BLaER1 (cell line): ENCODE data around the gene OSM.
"Not testable (repeated sequence)": the region's sequence is repeated elsewhere in the genome, so short reads cannot be mapped to it uniquely, and the experiment has no call there.

Source experiments
- H3K27ac ChIP-seq: shearing (Covaris generic); formaldehyde crosslinking; 2 replicates; pipeline ENCODE4 v1.8.1; 2022
- H3K27me3 ChIP-seq: shearing (Covaris generic); formaldehyde crosslinking; 2 replicates; pipeline ENCODE4 v1.8.1; 2022
- H3K36me3 ChIP-seq: shearing (Covaris generic); formaldehyde crosslinking; 2 replicates; pipeline ENCODE4 v1.8.1; 2022
- H3K4me1 ChIP-seq: shearing (Covaris generic); formaldehyde crosslinking; 2 replicates; pipeline ENCODE4 v1.8.1; 2022
- H3K4me2 ChIP-seq: shearing (Covaris generic); formaldehyde crosslinking; 2 replicates; pipeline ENCODE4 v1.8.1; 2022
- H3K4me3 ChIP-seq: shearing (Covaris generic); formaldehyde crosslinking; 2 replicates; pipeline ENCODE4 v1.8.1; 2022
- H3K9ac ChIP-seq: shearing (Covaris generic); formaldehyde crosslinking; 2 replicates; pipeline ENCODE4 v1.8.1; 2022
- H3K9me3 ChIP-seq: shearing (Covaris generic); formaldehyde crosslinking; 2 replicates; pipeline ENCODE4 v1.8.1; 2022
- H4K20me1 ChIP-seq: shearing (Covaris generic); formaldehyde crosslinking; 2 replicates; pipeline ENCODE4 v1.8.1; 2022
- Cebpa-rat ChIP-seq: shearing (Covaris generic); IDR thresholded peaks from 2 replicates; pipeline ENCODE4 v1.8.1; 2022

OSM gene

DNA sequence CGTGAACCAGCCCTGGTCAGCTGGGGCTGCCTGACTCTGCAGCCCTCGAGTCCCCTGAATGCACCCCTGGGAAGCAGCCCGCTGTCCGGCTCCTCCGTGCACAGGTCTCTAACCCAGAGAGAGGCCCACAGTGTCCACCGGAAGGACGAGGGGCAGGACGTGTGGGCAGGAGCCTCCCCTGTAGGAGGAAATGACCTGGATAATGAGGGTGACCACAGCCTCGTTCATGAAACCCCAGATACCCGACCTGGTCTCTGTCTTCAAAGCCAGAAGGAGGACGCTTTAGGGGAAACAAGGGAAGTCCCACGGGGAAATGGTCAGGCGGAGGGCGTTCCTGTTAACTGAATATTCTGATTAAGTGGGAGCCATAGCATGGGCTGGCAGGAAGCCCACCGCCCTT, 43.3 kb downstream of the OSM start:
- Histone ChIP-seq H3K4me3 (no peak overlapping the region), H3K27me3 (no peaks in the 10 kb centered on the region), H3K4me1 (peaks cover 59% of the 10 kb centered on the region), H4K20me1 (no peaks in the 10 kb centered on the region), H3K9me3 (no peaks in the 10 kb centered on the region), H3K27ac (0 out of 2 replicates have a peak overlapping the region, but pooled peaks have one; percentile 15), H3K9ac (no peak overlapping the region; the same call in 1 of the 2 replicates), H3K4me2 (peak overlapping the region; percentile 93), H3K36me3 (no peaks in the 10 kb centered on the region)
- no peak for TF ChIP-seq Cebpa-rat

DNA sequence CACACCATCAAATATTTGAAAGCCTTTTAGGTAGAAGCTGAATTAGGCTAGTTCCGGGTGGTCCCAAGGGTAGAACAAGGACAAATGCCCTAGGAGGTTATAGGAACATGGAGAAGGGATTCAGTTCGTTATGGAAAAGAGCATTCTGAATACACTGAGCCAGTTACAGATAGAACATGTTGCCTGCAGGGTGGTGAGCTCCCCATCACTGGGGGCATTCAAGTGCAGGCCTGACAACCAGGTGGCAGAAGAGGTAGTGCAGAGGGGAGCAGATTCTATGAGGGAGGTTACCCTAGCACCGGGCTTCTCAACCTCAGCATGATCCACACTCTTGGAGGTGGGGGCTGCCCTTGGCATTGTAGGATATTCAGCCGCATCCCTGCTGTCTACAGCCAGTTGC, 44.3 kb downstream of the OSM start:
- Histone ChIP-seq H3K4me1 (peaks cover 59% of the 10 kb centered on the region), H3K27me3 (no peaks in the 10 kb centered on the region), H3K9me3 (no peaks in the 10 kb centered on the region), H3K4me2 (peak overlapping the region; percentile 93), H3K27ac (no peak overlapping the region), H3K4me3 (no peak overlapping the region), H4K20me1 (no peaks in the 10 kb centered on the region), H3K36me3 (no peaks in the 10 kb centered on the region), H3K9ac (no peak overlapping the region)
- no peak for TF ChIP-seq Cebpa-rat

DNA sequence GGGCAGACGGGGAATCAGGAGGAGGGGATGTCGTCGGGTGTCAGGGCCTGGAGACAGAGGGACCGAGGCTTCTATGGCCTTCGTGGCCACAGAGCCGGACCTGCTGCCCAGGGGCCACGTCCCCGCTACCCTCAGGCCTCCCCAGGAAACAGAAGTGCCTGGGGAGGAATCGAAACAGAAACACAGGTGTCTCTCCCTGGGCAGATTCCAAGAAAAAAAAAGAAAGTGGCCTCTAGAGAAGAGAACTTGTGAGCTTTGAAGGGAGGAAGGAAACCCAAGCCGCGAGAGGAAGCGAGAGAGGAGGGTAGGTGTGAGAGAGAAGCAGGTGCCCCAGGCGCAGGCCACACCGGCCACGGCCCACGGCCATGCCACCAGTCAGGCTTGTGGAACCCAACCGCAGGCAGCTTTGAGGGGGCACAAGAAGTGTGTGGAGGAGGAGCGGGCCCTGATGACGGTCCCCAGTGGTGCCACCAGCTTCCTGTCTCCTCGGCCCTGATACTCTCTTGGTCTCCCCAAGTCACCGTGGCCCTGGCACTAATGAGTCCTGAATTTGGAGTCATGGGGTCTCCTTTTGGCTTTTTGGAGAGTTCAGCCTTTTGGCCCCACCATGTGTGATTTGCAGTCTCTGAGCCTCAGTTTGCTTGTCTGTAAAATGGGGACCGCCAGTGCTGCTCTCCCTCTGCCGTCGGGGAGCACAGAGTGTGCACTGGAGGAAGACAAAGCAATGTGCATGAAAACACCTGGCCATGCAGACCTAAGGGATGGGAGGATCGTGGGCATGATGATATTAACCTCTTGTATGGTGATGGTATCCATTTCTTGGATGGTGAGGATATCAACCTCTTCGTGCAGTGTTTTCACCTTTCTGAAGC, 45.3 kb downstream of the OSM start:
- Histone ChIP-seq H3K4me3 (no peak overlapping the region), H4K20me1 (no peaks in the 10 kb centered on the region), H3K9ac (no peak overlapping the region), H3K4me1 (peaks cover 59% of the 10 kb centered on the region), H3K9me3 (no peaks in the 10 kb centered on the region), H3K27me3 (no peaks in the 10 kb centered on the region), H3K4me2 (peak overlapping the region; percentile 79), H3K36me3 (no peaks in the 10 kb centered on the region), H3K27ac (peak overlapping the region; percentile 34; the same call in 1 of the 2 replicates)
- no peak for TF ChIP-seq Cebpa-rat

GRCh38 chr22:30220338-30221012, 46.2 kb downstream of the OSM start:
- Histone ChIP-seq H3K27ac (peak overlapping the region; percentile 34; the same call in 1 of the 2 replicates), H3K4me3 (no peak overlapping the region), H3K36me3 (no peaks in the 10 kb centered on the region), H3K4me1 (peaks cover 54% of the 10 kb centered on the region), H3K9me3 (no peaks in the 10 kb centered on the region), H3K27me3 (no peaks in the 10 kb centered on the region), H3K4me2 (peak overlapping the region; percentile 79), H4K20me1 (no peaks in the 10 kb centered on the region), H3K9ac (no peak overlapping the region)
- TF ChIP-seq Cebpa-rat: no peak

DNA sequence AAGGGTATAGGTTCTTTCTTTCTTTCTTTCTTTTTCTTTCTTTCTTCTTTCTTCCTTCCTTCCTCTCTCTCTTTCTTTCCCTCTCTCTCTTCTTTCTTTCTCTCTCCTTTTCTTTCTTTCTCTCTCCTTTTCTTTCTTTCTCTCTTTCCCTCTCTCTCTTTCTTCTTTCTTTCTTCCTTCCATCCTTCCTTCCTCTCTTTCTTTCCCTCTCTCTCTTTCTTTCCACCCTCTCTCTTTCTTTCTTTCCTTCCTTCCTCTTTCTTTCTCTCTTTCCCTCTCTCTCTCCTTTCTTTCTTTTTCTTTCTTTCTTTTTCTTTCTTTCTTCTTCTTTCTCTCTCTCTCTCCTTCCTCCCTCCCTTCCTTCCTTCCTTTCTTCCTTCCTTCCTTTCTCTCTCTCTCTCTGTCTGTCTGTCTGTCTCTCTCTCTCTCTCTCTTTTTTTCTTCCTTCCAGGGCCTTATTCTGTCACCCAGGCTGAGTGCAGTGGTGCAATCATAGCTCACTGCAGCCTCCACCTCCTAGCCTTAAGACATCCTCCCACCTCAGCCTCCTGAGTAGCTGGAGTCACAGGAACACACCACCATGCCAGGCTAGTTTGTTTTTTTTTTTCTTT, 46.9 kb downstream of the OSM start:
- no peak for TF ChIP-seq Cebpa-rat
- Histone ChIP-seq H3K27ac (no peak overlapping the region), H3K4me3 (no peak overlapping the region), H3K9me3 (no peaks in the 10 kb centered on the region), H3K27me3 (no peaks in the 10 kb centered on the region), H3K4me2 (peak overlapping the region; percentile 79), H3K4me1 (peaks cover 50% of the 10 kb centered on the region), H4K20me1 (no peaks in the 10 kb centered on the region), H3K36me3 (no peaks in the 10 kb centered on the region), H3K9ac (no peak overlapping the region)

DNA sequence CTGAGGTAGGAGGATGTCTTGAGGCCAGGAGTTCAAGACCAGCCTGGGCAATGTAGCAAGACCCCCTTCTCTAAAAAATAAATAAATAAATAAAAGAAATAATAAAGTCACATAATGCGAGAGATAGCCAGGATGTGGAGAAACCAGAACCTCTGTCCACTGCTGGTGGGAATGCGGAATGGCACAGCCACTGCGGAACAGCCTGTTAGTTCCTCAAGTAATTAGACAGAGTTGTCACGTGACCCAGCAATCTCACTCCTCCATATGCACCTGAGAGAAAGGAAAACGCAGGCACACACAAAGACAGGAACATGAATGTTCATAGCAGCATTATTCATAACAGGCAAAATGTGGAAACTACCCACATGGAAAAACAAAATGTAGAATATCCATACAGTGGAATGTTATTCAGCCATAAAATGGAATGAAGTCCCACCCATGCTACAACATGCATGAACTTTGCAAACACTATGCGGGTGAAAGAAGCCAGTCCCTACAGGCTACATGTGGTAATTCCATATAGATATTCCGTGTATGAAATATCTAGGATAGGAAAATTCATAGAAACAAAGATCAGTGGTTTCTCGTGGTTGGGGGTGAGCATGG, 47.5 kb downstream of the OSM start:
- TF ChIP-seq Cebpa-rat: no peak
- Histone ChIP-seq H3K36me3 (no peaks in the 10 kb centered on the region), H3K9ac (no peak overlapping the region), H4K20me1 (no peaks in the 10 kb centered on the region), H3K9me3 (no peaks in the 10 kb centered on the region), H3K4me2 (no peak overlapping the region), H3K27me3 (no peaks in the 10 kb centered on the region), H3K4me3 (no peak overlapping the region), H3K4me1 (peaks cover 44% of the 10 kb centered on the region), H3K27ac (no peak overlapping the region)

DNA sequence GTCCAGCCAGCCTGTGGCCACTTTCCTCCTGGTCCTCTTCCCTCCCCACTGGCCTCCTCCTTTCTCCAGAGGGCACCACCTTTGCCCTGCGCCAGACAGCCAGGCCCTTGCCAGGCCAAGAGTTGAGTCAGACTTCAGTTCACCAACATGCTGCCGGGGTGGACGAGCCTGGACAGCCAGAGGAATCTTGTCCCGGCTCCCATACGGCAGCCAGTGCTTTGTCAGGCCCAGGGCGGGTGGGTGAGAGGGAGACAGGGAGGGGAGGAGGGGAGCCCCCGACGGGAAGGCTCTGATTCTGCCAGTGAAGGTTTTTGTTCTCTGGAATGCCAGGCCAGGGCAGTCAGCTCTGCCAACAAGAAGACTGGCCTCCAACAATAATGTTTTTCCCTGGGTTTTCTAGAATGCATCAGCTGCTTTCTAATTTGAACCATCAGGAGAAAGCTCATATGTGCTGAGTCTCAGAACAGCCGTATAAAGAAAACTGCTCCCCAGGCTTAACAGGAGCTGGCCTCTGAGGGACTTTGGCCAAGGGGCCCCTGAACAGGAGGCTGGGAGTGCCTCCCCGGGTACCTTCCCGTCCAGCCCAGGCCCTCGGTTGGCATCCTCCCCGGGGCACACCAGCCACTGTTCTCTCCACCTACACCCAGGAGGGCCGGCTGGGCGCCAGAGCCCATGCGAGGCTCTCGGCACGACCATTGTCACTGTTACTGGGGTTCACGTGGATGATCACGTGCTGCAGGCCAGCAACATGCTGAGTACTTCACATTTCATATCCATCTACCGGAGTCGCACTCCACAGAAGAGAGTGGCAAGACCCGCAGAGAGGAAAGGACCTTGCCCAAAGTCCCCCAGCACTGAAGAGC, 48.7 kb downstream of the OSM start:
- no peak overlapping the region for H3K4me2 ChIP-seq
- H3K4me1 ChIP-seq: peaks cover 40% of the 10 kb centered on the region
- no peak overlapping the region for H3K4me3 ChIP-seq
- H3K27ac ChIP-seq: no peak overlapping the region
- no peaks in the 10 kb centered on the region for H3K36me3 ChIP-seq
- no peaks in the 10 kb centered on the region for H3K27me3 ChIP-seq
- H4K20me1 ChIP-seq: no peaks in the 10 kb centered on the region
- no peaks in the 10 kb centered on the region for H3K9me3 ChIP-seq
- no peak for TF ChIP-seq Cebpa-rat
- H3K9ac ChIP-seq: no peak overlapping the region

DNA sequence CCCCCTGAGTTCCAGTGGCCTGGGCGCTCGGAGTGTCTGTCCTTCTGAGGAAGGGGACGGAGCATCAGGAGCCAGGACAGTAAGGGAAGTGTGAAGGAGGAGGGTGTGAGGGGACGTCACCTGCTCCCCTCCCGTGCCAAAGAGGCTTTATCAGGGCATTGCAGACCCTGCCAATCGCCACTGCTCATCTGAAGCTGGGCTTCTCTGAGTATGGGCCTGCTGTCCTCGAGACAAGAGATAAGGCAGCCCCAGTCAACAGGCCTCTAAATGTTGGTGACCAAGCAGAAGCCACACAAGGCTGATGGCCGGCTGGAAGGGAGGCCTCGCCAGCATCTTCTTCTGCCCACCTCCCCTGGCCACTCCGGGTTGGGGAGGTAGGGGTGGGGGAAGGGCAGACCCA, 49.9 kb downstream of the OSM start:
- Histone ChIP-seq H3K4me1 (peaks cover 36% of the 10 kb centered on the region), H3K27ac (no peak overlapping the region), H3K4me2 (no peak overlapping the region), H4K20me1 (no peaks in the 10 kb centered on the region), H3K27me3 (no peaks in the 10 kb centered on the region), H3K9ac (no peak overlapping the region), H3K4me3 (no peak overlapping the region), H3K9me3 (no peaks in the 10 kb centered on the region), H3K36me3 (no peaks in the 10 kb centered on the region)
- no peak for TF ChIP-seq Cebpa-rat

DNA sequence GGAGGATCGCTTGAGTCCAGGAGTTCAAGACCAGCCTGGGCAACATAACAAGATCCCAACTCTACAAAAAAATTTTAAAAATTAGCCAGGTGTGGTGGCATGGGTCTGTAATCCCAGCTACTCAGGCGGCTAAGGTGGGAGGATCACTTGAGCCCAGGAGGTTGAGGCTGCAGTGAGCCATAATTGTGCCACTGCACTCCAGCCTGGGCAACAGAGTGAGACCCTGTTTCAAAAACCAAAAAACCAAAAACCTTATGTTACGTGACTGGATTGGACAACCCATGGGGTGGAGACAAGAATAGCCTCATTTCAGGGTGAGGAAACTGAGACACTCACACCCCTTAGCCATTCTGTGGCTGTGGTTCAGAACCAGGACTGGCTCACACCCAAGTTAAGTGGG, 50.4 kb downstream of the OSM start:
- H3K36me3 ChIP-seq, H3K27ac ChIP-seq, H3K9ac ChIP-seq, H3K4me2 ChIP-seq, H3K27me3 ChIP-seq, H3K4me3 ChIP-seq, H4K20me1 ChIP-seq, H3K9me3 ChIP-seq: not testable (repeated sequence)
- peaks cover 32% of the 10 kb centered on the region for H3K4me1 ChIP-seq
